ENCODE results near the gene KLF12.

GRCh38 chr13:74174810-74175209 is 40.6 kb upstream of the KLF12 start:
- TF ChIP-seq EZH2 (IDR thresholded peaks at IDR 0.05; ENCODE audit: borderline replicate concordance, low read length), result no peak
- TF ChIP-seq, protein P1, sequence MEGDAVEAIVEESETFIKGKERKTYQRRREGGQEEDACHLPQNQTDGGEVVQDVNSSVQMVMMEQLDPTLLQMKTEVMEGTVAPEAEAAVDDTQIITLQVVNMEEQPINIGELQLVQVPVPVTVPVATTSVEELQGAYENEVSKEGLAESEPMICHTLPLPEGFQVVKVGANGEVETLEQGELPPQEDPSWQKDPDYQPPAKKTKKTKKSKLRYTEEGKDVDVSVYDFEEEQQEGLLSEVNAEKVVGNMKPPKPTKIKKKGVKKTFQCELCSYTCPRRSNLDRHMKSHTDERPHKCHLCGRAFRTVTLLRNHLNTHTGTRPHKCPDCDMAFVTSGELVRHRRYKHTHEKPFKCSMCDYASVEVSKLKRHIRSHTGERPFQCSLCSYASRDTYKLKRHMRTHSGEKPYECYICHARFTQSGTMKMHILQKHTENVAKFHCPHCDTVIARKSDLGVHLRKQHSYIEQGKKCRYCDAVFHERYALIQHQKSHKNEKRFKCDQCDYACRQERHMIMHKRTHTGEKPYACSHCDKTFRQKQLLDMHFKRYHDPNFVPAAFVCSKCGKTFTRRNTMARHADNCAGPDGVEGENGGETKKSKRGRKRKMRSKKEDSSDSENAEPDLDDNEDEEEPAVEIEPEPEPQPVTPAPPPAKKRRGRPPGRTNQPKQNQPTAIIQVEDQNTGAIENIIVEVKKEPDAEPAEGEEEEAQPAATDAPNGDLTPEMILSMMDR (IDR thresholded peaks at IDR 0.05; ENCODE audit: low read length), result no peak
